Measurements from ENCODE around the gene DCXR. TPM values are rescaled to one million over a fixed set of nuclear protein-coding genes. Genes with fewer than 3 reads are reported as not detected.

Gene DCXR
- total RNA-seq, 2 donors from 2014 or later: 95.7 to 136 TPM

DNA sequence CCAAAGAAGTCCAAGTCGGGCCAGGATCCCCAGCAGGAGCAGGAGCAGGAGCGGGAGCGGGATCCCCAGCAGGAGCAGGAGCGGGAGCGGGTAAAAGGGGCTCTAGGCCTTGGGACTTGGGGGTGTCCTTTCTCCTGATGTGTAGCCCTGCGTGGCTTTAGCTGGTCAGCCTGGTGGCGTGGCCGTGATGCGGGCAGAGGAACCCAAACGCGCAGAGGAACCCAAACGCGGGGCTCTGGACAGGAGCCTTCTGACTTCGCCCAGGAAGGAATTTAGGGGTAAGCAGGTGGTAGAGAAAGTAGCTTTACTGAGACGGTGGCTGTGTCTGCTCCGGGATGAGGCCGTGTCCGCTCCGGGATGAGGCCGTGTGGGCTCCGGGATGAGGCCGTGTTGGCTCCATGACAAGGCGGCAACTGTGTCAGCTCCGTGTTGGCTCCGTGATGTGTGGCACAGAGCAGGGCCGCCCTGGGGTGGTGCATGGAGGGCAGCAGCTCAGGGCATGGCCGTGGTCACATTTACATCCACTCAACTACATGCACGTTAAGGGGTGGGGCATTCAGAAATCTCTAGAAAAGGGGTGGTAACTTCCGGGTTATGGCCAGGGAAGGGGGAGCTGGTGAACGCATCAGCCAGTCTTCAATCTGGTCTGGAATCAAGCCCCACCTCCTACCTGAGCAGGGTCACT lies 40.6 kb downstream of the DCXR start:
- no peaks in the 10 kb centered on the region for H3K27me3 Mint-ChIP-seq
- ATAC-seq: no peak
- no peaks in the 10 kb centered on the region for H3K4me1 Mint-ChIP-seq (ENCODE audit: low read depth in 2 of 2)
- no peak for DNase-seq (ENCODE audit: low spot score)
- H3K36me3 Mint-ChIP-seq: no peaks in the 10 kb centered on the region
- no peak overlapping the region for H3K27ac Mint-ChIP-seq
- no peaks in the 10 kb centered on the region for H3K9me3 Mint-ChIP-seq
- no peak overlapping the region for H3K4me3 Mint-ChIP-seq

- no peak overlapping the region for H3K27ac Mint-ChIP-seq
- no peaks in the 10 kb centered on the region for H3K4me1 Mint-ChIP-seq (ENCODE audit: low read depth in 2 of 2)
- no peaks in the 10 kb centered on the region for H3K27me3 Mint-ChIP-seq
- no peaks in the 10 kb centered on the region for H3K9me3 Mint-ChIP-seq
- DNase-seq (ENCODE audit: low spot score): no peak
- H3K4me3 Mint-ChIP-seq: no peak overlapping the region
- no peak for ATAC-seq
- no peaks in the 10 kb centered on the region for H3K36me3 Mint-ChIP-seq
These were observed 41.2 kb downstream of the DCXR start for GRCh38 chr17:81996232-81996756.

GRCh38 chr17:81995463-81996231 lies 41.9 kb downstream of the DCXR start:
- no peak overlapping the region for H3K27ac Mint-ChIP-seq
- H3K4me3 Mint-ChIP-seq: no peak overlapping the region
- no peaks in the 10 kb centered on the region for H3K9me3 Mint-ChIP-seq
- H3K36me3 Mint-ChIP-seq: no peaks in the 10 kb centered on the region
- ATAC-seq (no peak), DNase-seq (ENCODE audit: low spot score) (no peak)
- H3K4me1 Mint-ChIP-seq (ENCODE audit: low read depth in 2 of 2): peaks cover 0 to 2% of the 10 kb centered on the region in 2 donors
- H3K27me3 Mint-ChIP-seq: no peaks in the 10 kb centered on the region

DNA sequence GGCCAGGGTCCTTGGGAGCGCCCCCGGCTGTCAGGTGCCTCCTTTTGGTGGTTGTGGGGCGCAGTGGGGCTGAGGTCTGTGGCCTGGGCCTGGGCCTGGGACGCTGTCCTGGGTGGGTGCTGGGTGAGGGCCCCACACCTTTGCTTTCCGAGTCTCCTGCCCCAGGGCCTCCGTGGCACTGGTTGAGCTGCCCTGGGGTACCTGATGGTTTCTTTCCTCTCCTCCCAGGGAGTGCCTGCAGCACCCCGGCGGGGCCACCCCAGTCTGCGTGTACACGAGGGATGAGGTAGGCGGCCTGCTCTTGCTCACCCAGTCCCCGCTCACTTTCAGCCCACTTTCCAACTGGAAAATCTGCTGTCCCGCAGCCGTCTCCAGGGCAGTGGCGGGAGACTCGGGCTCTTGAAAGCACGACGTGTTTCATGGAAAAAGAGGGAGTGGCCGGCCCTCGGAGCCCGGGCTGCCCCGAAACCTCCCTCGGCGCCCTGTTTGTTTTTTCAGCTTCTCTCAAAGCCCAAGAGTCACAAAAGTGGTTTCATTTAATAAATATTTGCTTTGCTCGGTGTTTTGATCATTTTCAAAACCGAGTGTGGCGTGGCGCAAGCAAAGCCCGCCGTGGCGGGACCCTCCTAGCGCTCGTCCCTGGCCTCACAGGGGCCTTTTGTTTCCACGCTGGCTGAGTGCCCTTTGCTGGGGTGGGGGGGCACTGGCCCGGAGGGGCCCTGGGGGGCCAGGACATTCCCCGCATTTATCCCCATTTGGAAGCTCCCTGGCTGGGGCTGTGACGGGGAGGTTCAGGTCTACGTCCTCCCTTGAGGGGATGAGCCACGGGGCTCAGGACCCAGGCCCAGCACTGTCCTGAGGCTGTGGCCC lies 42.7 kb downstream of the DCXR start:
- Mint-ChIP-seq H3K36me3 (no peaks in the 10 kb centered on the region), H3K4me1 (ENCODE audit: low read depth in 2 of 2) (peaks cover 0 to 4% of the 10 kb centered on the region in 2 donors), H3K9me3 (no peaks in the 10 kb centered on the region), H3K4me3 (no peak overlapping the region), H3K27me3 (no peaks in the 10 kb centered on the region), H3K27ac (no peak overlapping the region)
- ATAC-seq: no peak
- no peak for DNase-seq (ENCODE audit: low spot score)

GRCh38 chr17:81993729-81994592 lies 43.5 kb downstream of the DCXR start:
- H3K36me3 Mint-ChIP-seq: no peaks in the 10 kb centered on the region
- no peak overlapping the region for H3K27ac Mint-ChIP-seq
- H3K27me3 Mint-ChIP-seq: no peaks in the 10 kb centered on the region
- no peak overlapping the region for H3K4me3 Mint-ChIP-seq
- ATAC-seq (no peak), DNase-seq (ENCODE audit: low spot score) (no peak)
- no peaks in the 10 kb centered on the region for H3K9me3 Mint-ChIP-seq
- peaks cover 0 to 4% of the 10 kb centered on the region in 2 donors for H3K4me1 Mint-ChIP-seq (ENCODE audit: low read depth in 2 of 2)

GRCh38 chr17:81992306-81993102 lies 45.0 kb downstream of the DCXR start:
- H3K27me3 Mint-ChIP-seq: no peaks in the 10 kb centered on the region
- H3K4me3 Mint-ChIP-seq: no peak overlapping the region
- ATAC-seq: no peak

DNA sequence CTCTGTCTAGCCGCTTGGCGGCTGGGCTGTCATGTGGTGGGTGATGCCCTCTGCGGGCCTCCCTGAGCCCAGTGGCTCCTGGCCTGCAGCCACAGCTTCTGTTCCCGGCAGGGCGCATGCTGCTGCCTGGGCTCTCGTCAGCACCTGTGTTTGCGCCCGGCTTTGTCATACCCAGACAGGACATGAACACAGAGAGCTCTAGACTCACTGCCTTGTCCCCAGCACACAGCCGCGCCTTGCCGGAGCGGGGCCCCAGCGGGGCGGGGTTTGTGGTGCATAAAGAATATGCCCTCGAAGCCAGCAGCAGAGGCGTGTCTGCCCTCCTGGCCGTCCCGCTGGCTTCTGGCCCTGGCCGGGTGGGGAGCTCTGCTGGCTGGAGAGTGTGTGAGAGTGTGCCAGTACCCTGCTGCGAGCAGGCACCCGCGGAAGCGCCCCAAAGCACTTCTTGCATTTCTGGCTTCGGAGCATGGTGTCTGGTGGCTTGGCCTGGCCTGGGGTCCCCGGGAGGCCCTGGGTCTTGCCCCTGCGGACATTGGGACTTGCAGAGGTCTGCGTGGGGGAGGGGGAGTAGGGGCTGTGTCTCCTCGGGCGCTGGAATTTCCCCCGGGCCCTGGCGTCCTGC lies 45.7 kb downstream of the DCXR start:
- no peak overlapping the region for H3K27ac Mint-ChIP-seq

More at GRCh38 chr17:81992306-81993102, 45.0 kb downstream of the DCXR start:
- no peaks in the 10 kb centered on the region for H3K9me3 Mint-ChIP-seq
- peaks cover 0 to 4% of the 10 kb centered on the region in 2 donors for H3K4me1 Mint-ChIP-seq (ENCODE audit: low read depth in 2 of 2)
- DNase-seq (ENCODE audit: low spot score): no peak
- H3K36me3 Mint-ChIP-seq: no peaks in the 10 kb centered on the region
- no peak overlapping the region for H3K27ac Mint-ChIP-seq

GRCh38 chr17:81990836-81991683 lies 46.4 kb downstream of the DCXR start:
- DNase-seq (ENCODE audit: low spot score): no peak
- Mint-ChIP-seq H3K4me3 (no peak overlapping the region), H3K4me1 (ENCODE audit: low read depth in 2 of 2) (peaks cover 0 to 9% of the 10 kb centered on the region in 2 donors), H3K9me3 (no peaks in the 10 kb centered on the region), H3K36me3 (no peaks in the 10 kb centered on the region), H3K27me3 (no peaks in the 10 kb centered on the region), H3K27ac (no peak overlapping the region)
- no peak for ATAC-seq

More for the DNA sequence above, 45.7 kb downstream of the DCXR start:
- DNase-seq (ENCODE audit: low spot score) (no peak), ATAC-seq (no peak)
- H3K9me3 Mint-ChIP-seq: no peaks in the 10 kb centered on the region
- H3K4me1 Mint-ChIP-seq (ENCODE audit: low read depth in 2 of 2): peaks cover 0 to 6% of the 10 kb centered on the region in 2 donors
- no peak overlapping the region for H3K4me3 Mint-ChIP-seq
- no peaks in the 10 kb centered on the region for H3K27me3 Mint-ChIP-seq
- H3K36me3 Mint-ChIP-seq: no peaks in the 10 kb centered on the region

- no peak overlapping the region for H3K27ac Mint-ChIP-seq
- H3K9me3 Mint-ChIP-seq: no peaks in the 10 kb centered on the region
- H3K36me3 Mint-ChIP-seq: peaks cover 4% of the 10 kb centered on the region
- ATAC-seq (no peak), DNase-seq (ENCODE audit: low spot score) (no peak)
- H3K27me3 Mint-ChIP-seq: no peaks in the 10 kb centered on the region
- H3K4me3 Mint-ChIP-seq: no peak overlapping the region
- peaks cover 0 to 13% of the 10 kb centered on the region in 2 donors for H3K4me1 Mint-ChIP-seq (ENCODE audit: low read depth in 2 of 2)
These were observed 50.2 kb downstream of the DCXR start for GRCh38 chr17:81987161-81987770.

DNA sequence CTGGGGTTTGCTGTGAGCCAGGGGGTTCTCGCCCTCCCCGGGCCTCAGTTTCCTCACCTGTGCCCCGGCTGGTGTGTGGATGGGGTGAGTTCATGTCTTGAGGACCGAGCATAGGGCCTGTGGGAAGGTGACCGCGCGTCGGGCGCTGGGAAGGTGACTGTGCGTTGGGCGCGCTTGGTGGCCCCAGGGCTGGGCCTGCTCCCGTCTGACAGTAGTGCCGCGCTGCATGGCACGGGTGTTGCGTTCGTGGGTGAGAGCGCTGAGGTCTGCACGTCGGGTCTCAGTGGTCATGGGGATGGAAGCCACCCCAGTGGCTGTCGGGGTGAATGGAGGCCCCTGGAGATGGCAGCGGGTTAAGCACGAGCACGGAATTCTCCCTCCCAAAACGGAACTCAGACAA lies 50.9 kb downstream of the DCXR start:
- no peak overlapping the region for H3K4me3 Mint-ChIP-seq
- H3K27me3 Mint-ChIP-seq: no peaks in the 10 kb centered on the region
- ATAC-seq (no peak), DNase-seq (ENCODE audit: low spot score) (no peak)
- peaks cover 0 to 13% of the 10 kb centered on the region in 2 donors for H3K4me1 Mint-ChIP-seq (ENCODE audit: low read depth in 2 of 2)
- H3K27ac Mint-ChIP-seq: no peak overlapping the region
- H3K36me3 Mint-ChIP-seq: peaks cover 4% of the 10 kb centered on the region
- H3K9me3 Mint-ChIP-seq: no peaks in the 10 kb centered on the region
